Prostate gland (tissue), 2 donors: ENCODE results near the gene NUCKS1.

Source experiments
- CTCF ChIP-seq, 4 experiments: fragments of 200-600 bp in 2 of 4; fragments of 450-650 bp in 2 of 4; sonication (generic) in 2 of 4; IDR thresholded peaks; 1 replicate in 3 of 4; 2 replicates in 1 of 4; pipeline ENCODE4 v1.5.1; 2016 to 2019; ENCODE audit warnings: antibody characterized with exemption in 4 of 4, mild to moderate bottlenecking in 2 of 4, moderate library complexity in 2 of 4
- POLR2A ChIP-seq: fragments of 450-650 bp; IDR thresholded peaks from one replicate; pipeline ENCODE4 v1.6.1; 2016; ENCODE audit warnings: antibody characterized with exemption, mild to moderate bottlenecking
- POLR2AphosphoS5 ChIP-seq: sonication (generic); formaldehyde crosslinking; IDR thresholded peaks from one replicate; pipeline ENCODE4 v1.6.1; 2017; ENCODE audit warnings: antibody characterized with exemption

DNA sequence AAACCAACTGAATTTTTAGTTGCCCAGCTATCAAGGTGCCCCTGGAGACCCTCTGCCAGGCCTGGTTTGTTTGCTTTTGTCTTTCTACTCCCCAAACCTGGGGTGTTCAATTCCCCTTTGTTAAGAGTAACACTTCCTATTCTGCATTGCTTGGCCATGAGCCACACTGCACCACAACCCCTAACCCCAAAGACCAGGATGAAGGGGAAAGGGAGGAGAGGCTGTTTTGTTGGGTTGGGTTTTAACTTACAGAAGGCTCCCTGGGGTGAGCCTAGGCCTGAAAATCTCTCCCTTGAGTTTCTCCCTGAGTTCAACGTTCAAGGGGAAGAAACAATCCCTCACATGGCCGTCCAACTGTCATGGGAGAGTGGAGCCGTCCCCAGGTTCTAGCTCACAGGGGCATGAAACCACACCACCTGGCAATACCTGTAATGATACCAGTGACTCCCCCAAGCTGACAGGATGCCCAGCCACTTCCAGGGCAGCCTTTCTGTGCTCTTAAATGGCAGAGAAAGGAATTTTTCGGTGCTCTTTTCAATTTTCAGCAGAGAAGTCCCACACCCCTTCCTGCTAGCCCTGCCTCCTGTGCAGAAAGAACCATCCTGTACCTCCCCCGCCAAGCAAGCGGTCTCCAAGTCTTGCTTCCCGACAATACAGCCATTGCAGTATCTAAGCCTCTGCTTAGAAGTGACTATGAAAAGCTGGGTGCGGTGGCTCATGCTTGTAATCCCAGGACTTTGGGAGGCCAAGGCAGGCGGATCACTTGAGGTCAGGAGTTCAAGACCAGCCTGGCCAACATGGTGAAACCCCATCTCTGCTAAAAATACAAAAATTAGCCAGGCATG lies 84.6 kb downstream of the NUCKS1 start:
- no peak for TF ChIP-seq POLR2A
- TF ChIP-seq CTCF (IDR thresholded peaks at IDR 0.05) = no peak
- TF ChIP-seq POLR2AphosphoS5 = no peak
